ENCODE measurements around the gene CDH22. TPM values are rescaled to one million over a fixed set of nuclear protein-coding genes. Genes with fewer than 3 reads are reported as not detected.

Gene CDH22
- total RNA-seq, 1 experiment from 2014 or later: not detected

DNA sequence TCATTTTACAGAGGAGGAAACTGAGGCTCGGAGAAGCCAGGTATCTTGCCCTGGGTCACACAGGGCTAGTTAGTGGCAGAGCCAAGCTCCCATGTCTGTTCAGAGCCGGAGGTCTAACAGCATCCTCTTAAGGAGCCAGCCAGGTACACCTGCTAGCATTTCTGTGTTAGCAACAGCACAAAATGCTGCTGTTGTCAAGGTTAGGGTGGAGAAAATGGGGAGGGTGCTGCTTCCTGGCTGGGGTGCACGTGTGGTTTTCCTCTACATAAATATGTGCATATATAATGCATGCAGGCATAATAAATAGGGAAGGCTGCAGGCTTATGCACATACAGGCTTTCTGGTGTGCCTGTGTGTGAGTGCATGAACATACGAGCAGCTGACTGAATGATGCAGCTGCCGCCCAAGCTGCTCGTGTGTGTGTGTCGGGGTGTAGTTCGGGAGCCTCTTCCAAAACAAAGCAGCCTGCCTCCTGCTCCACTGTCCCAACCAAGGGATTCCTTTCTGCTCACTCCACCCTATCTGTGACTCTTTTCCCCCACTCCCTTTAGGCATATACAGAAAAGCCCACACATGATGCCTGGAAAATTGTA lies 103.6 kb downstream of the CDH22 start:
- TF ChIP-seq TCF7L2 (IDR thresholded peaks at IDR 0.05; ENCODE audit: low read depth, low read length) (no peak), SIN3A (IDR thresholded peaks at IDR 0.05; ENCODE audit: borderline replicate concordance, insufficient read depth, low read depth, low read length) (no peak), POLR2AphosphoS5 (IDR thresholded peaks at IDR 0.05; ENCODE audit: low read depth, low read length) (no peak)
- TF ChIP-seq, protein P1, sequence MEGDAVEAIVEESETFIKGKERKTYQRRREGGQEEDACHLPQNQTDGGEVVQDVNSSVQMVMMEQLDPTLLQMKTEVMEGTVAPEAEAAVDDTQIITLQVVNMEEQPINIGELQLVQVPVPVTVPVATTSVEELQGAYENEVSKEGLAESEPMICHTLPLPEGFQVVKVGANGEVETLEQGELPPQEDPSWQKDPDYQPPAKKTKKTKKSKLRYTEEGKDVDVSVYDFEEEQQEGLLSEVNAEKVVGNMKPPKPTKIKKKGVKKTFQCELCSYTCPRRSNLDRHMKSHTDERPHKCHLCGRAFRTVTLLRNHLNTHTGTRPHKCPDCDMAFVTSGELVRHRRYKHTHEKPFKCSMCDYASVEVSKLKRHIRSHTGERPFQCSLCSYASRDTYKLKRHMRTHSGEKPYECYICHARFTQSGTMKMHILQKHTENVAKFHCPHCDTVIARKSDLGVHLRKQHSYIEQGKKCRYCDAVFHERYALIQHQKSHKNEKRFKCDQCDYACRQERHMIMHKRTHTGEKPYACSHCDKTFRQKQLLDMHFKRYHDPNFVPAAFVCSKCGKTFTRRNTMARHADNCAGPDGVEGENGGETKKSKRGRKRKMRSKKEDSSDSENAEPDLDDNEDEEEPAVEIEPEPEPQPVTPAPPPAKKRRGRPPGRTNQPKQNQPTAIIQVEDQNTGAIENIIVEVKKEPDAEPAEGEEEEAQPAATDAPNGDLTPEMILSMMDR (IDR thresholded peaks at IDR 0.05): no peak
- TF ChIP-seq, protein P2, sequence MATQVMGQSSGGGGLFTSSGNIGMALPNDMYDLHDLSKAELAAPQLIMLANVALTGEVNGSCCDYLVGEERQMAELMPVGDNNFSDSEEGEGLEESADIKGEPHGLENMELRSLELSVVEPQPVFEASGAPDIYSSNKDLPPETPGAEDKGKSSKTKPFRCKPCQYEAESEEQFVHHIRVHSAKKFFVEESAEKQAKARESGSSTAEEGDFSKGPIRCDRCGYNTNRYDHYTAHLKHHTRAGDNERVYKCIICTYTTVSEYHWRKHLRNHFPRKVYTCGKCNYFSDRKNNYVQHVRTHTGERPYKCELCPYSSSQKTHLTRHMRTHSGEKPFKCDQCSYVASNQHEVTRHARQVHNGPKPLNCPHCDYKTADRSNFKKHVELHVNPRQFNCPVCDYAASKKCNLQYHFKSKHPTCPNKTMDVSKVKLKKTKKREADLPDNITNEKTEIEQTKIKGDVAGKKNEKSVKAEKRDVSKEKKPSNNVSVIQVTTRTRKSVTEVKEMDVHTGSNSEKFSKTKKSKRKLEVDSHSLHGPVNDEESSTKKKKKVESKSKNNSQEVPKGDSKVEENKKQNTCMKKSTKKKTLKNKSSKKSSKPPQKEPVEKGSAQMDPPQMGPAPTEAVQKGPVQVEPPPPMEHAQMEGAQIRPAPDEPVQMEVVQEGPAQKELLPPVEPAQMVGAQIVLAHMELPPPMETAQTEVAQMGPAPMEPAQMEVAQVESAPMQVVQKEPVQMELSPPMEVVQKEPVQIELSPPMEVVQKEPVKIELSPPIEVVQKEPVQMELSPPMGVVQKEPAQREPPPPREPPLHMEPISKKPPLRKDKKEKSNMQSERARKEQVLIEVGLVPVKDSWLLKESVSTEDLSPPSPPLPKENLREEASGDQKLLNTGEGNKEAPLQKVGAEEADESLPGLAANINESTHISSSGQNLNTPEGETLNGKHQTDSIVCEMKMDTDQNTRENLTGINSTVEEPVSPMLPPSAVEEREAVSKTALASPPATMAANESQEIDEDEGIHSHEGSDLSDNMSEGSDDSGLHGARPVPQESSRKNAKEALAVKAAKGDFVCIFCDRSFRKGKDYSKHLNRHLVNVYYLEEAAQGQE (IDR thresholded peaks at IDR 0.05; ENCODE audit: insufficient read depth in 1 of 2, low read depth in 2 of 2, low read length in 1 of 2): no peak
- in situ Hi-C loops (cut with HindIII; ENCODE audit: low pct_unique_long_range_greater_than_20kb, low sequenced_read_pairs) (no loop called here), intact Hi-C loops (cut with micrococcal nuclease; ENCODE audit: unreplicated experiment) (no loop called here)
- no peaks in the 10 kb centered on the region for H3K9me3 ChIP-seq (ENCODE audit: control insufficient read depth, insufficient read depth, low read depth, low read length)
- CTCF ChIA-PET: interaction anchor here (0.6 kb wide), 1 partner anchor 1354 kb away, joined by 5 read pairs; no protein-coding TSS in a partner anchor
- POLR2A ChIA-PET: no interaction called here
- H3K4me3 ChIP-seq (ENCODE audit: low read depth in 2 of 2, low read length in 2 of 2): no peak overlapping the region
- H3K4me1 ChIP-seq (ENCODE audit: control insufficient read depth, insufficient read depth, low read length): peaks cover 5% of the 10 kb centered on the region; the same call in 1 of the 2 replicates
- BruUV-seq (replicated peaks): no TSS peak
- ATAC-seq (no peak), DNase-seq (ENCODE audit: low read depth, low spot score) (no peak)
- no peak overlapping the region for H3K27ac ChIP-seq (ENCODE audit: low read length)
- H3K27me3 ChIP-seq (ENCODE audit: control insufficient read depth, insufficient read depth, low read length): peaks cover 2% of the 10 kb centered on the region; the same call in 1 of the 2 replicates
- no peaks in the 10 kb centered on the region for H3K36me3 ChIP-seq (ENCODE audit: control insufficient read depth, insufficient read depth, low read length)

DNA sequence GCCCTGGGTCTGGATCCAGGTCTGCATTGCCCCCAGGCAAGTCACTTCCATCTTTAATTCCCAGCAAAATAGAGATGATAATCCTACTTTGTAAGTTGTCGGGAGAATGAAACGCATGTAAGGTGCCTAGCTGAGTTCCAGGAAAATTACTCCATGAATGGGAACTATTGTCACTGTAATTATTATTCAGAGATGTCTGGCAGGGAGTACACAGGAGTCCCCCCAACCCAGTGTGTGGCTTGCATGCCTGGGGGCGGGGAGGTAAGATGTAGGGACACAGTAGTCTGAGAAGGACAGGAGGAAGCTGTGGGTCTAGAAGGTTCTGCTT lies 104.8 kb downstream of the CDH22 start:
- Histone ChIP-seq H3K4me1 (ENCODE audit: control insufficient read depth, insufficient read depth, low read length) (peaks cover 5% of the 10 kb centered on the region; the same call in 1 of the 2 replicates), H3K36me3 (ENCODE audit: control insufficient read depth, insufficient read depth, low read length) (no peaks in the 10 kb centered on the region), H3K9me3 (ENCODE audit: control insufficient read depth, insufficient read depth, low read depth, low read length) (no peaks in the 10 kb centered on the region), H3K27me3 (ENCODE audit: control insufficient read depth, insufficient read depth, low read length) (peaks cover 2% of the 10 kb centered on the region; the same call in 1 of the 2 replicates), H3K27ac (ENCODE audit: low read length) (no peak overlapping the region), H3K4me3 (ENCODE audit: low read depth in 2 of 2, low read length in 2 of 2) (no peak overlapping the region)
- ChIA-PET POLR2A (interaction anchor here (0.7 kb wide), 1 partner anchor 303 kb away, joined by 6 read pairs; no protein-coding TSS in a partner anchor), CTCF (interaction anchor here (0.5 kb wide), 1 partner anchor 53 kb away, joined by 3 read pairs; no protein-coding TSS in a partner anchor)
- in situ Hi-C loops (cut with HindIII; ENCODE audit: low pct_unique_long_range_greater_than_20kb, low sequenced_read_pairs): no loop called here
- no TSS peak for BruUV-seq (replicated peaks)
- intact Hi-C loops (cut with micrococcal nuclease; ENCODE audit: unreplicated experiment): no loop called here
- DNase-seq (ENCODE audit: low read depth, low spot score) (no peak), ATAC-seq (no peak)
- TF ChIP-seq POLR2AphosphoS5 (IDR thresholded peaks at IDR 0.05; ENCODE audit: low read depth, low read length): no peak
- TF ChIP-seq SIN3A (IDR thresholded peaks at IDR 0.05; ENCODE audit: borderline replicate concordance, insufficient read depth, low read depth, low read length): no peak
- TF ChIP-seq, protein P2 (IDR thresholded peaks at IDR 0.05; ENCODE audit: insufficient read depth in 1 of 2, low read depth in 2 of 2, low read length in 1 of 2): no peak
- no peak for TF ChIP-seq TCF7L2 (IDR thresholded peaks at IDR 0.05; ENCODE audit: low read depth, low read length)
- TF ChIP-seq, protein P1 (IDR thresholded peaks at IDR 0.05): no peak
